SK-N-SH treated with all-trans-retinoic acid at 6 μM for 48 hours (cell line): Measurements from ENCODE around the gene SPEF1.

Experiments used
- ATAC-seq: fragments of 200-7000 bp; cut with Tn5 transposase; 3 replicates; pipeline ENCODE4 v1.9.1; 2020; ENCODE audit warnings: mild to moderate bottlenecking, moderate library complexity
- ARNTL ChIP-seq: fragments of 450-650 bp; formaldehyde crosslinking; IDR thresholded peaks from 2 replicates; pipeline ENCODE4 v1.5.0; 2020; ENCODE audit warnings: low read depth, mild to moderate bottlenecking, moderate library complexity, borderline replicate concordance
- BACH2 ChIP-seq: fragments of 250-450 bp; sonication (Bioruptor Pico); IDR thresholded peaks from 2 replicates; pipeline ENCODE4 v1.9.0; 2021; ENCODE audit warnings: mild to moderate bottlenecking, borderline replicate concordance
- CREB5 ChIP-seq: fragments of 250-450 bp; sonication (Bioruptor Pico); IDR thresholded peaks from 2 replicates; pipeline ENCODE4 v1.5.1; 2020; ENCODE audit warnings: low read depth, mild to moderate bottlenecking, moderate library complexity
- CSDC2 ChIP-seq: fragments of 250-450 bp; sonication (Bioruptor Pico); IDR thresholded peaks from 2 replicates; pipeline ENCODE4 v1.5.0; 2020; ENCODE audit warnings: mild to moderate bottlenecking, moderate library complexity
- CSRNP3 ChIP-seq: fragments of 250-450 bp; sonication (Bioruptor Pico); IDR thresholded peaks from 2 replicates; pipeline ENCODE4 v1.5.1; 2021; ENCODE audit warnings: mild to moderate bottlenecking, moderate library complexity
- ESRRG ChIP-seq: fragments of 250-450 bp; sonication (Bioruptor Pico); IDR thresholded peaks from 2 replicates; pipeline ENCODE4 v1.6.1; 2021; ENCODE audit warnings: mild to moderate bottlenecking
- GLIS3 ChIP-seq: fragments of 250-450 bp; sonication (Bioruptor Pico); IDR thresholded peaks from 2 replicates; pipeline ENCODE4 v1.5.0; 2020; ENCODE audit warnings: mild to moderate bottlenecking, moderate library complexity
- ISL1 ChIP-seq: fragments of 250-450 bp; sonication (Bioruptor Pico); IDR thresholded peaks from 2 replicates; pipeline ENCODE4 v2.1.2; 2022; ENCODE audit warnings: mild to moderate bottlenecking, moderate library complexity
- OSR1 ChIP-seq: fragments of 250-450 bp; sonication (Bioruptor Pico); IDR thresholded peaks from 2 replicates; pipeline ENCODE4 v1.8.0; 2022; ENCODE audit warnings: moderate library complexity, mild to moderate bottlenecking, inconsistent platforms
- PATZ1 ChIP-seq: fragments of 250-450 bp; sonication (Bioruptor Pico); IDR thresholded peaks from 2 replicates; pipeline ENCODE4 v1.8.0; 2020; ENCODE audit warnings: mild to moderate bottlenecking, moderate library complexity, borderline replicate concordance
- POU6F1 ChIP-seq: fragments of 250-450 bp; sonication (Bioruptor Pico); IDR thresholded peaks from 2 replicates; pipeline ENCODE4 v1.8.0; 2021; ENCODE audit warnings: low read depth, mild to moderate bottlenecking, moderate library complexity, borderline replicate concordance
- PPARA ChIP-seq: fragments of 250-450 bp; sonication (Bioruptor Pico); IDR thresholded peaks from 2 replicates; pipeline ENCODE4 v1.5.0; 2020; ENCODE audit warnings: mild to moderate bottlenecking, borderline replicate concordance
- RARB ChIP-seq: fragments of 250-450 bp; sonication (Bioruptor Pico); IDR thresholded peaks from 2 replicates; pipeline ENCODE4 v1.8.0; 2021; ENCODE audit warnings: mild to moderate bottlenecking, moderate library complexity
- SNAI2 ChIP-seq: fragments of 250-450 bp; sonication (Bioruptor Pico); IDR thresholded peaks from 2 replicates; pipeline ENCODE4 v1.5.0; 2020; ENCODE audit warnings: mild to moderate bottlenecking, moderate library complexity
- TCF4 ChIP-seq: fragments of 250-450 bp; sonication (Bioruptor Pico); IDR thresholded peaks from 2 replicates; pipeline ENCODE4 v1.8.0; 2021; ENCODE audit warnings: mild to moderate bottlenecking, moderate library complexity, borderline replicate concordance
- TOX ChIP-seq: fragments of 250-450 bp; sonication (Bioruptor Pico); IDR thresholded peaks from 2 replicates; pipeline ENCODE4 v1.8.0; 2021; ENCODE audit warnings: mild to moderate bottlenecking, moderate library complexity, borderline replicate concordance
- TSHZ2 ChIP-seq: fragments of 250-450 bp; sonication (Bioruptor Pico); IDR thresholded peaks from 2 replicates; pipeline ENCODE4 v1.5.0; 2020; ENCODE audit warnings: mild to moderate bottlenecking, moderate library complexity
- ZC3H10 ChIP-seq: fragments of 250-450 bp; sonication (Bioruptor Pico); IDR thresholded peaks from 2 replicates; pipeline ENCODE4 v1.5.1; 2021; ENCODE audit warnings: mild to moderate bottlenecking, moderate library complexity
- ZFP3 ChIP-seq: fragments of 250-450 bp; sonication (Bioruptor Pico); IDR thresholded peaks from 2 replicates; pipeline ENCODE4 v1.5.0; 2020; ENCODE audit warnings: mild to moderate bottlenecking, moderate library complexity
- ZFP30 ChIP-seq: fragments of 450-650 bp; formaldehyde crosslinking; IDR thresholded peaks from 2 replicates; pipeline ENCODE4 v1.5.0; 2022; ENCODE audit warnings: mild to moderate bottlenecking, moderate library complexity
- ZNF565 ChIP-seq: fragments of 450-650 bp; formaldehyde crosslinking; conservative IDR thresholded peaks from 2 replicates; pipeline ENCODE4 v1.5.0; 2020; ENCODE audit warnings: low read depth, mild to moderate bottlenecking, moderate library complexity
- ZNF70 ChIP-seq: fragments of 450-650 bp; formaldehyde crosslinking; IDR thresholded peaks from 2 replicates; pipeline ENCODE4 v1.5.0; 2020; ENCODE audit warnings: mild to moderate bottlenecking, moderate library complexity
- ZNF8 ChIP-seq: fragments of 450-650 bp; formaldehyde crosslinking; IDR thresholded peaks from 2 replicates; pipeline ENCODE4 v1.5.0; 2020; ENCODE audit warnings: mild to moderate bottlenecking, moderate library complexity

Gene SPEF1

GRCh38 chr20:3812259-3812681 is 31.0 kb upstream of the SPEF1 start:
- no peak for ATAC-seq
- TF ChIP-seq TOX (CRISPR knock-in tag) (no peak), ZFP3 (peak; percentile 89; the same call in 1 of the 2 replicates)

- no peak for TF ChIP-seq ZFP30 (CRISPR knock-in tag)
- peak; percentile 65 for TF ChIP-seq ISL1 (CRISPR knock-in tag)
- no peak for TF ChIP-seq CSDC2 (CRISPR knock-in tag)
- no peak for TF ChIP-seq ZNF8 (CRISPR knock-in tag)
- TF ChIP-seq GLIS3, result no peak
- peak; percentile 61; the same call in 1 of the 2 replicates for TF ChIP-seq TSHZ2 (CRISPR knock-in tag)
- no peak for TF ChIP-seq SNAI2 (CRISPR knock-in tag)
- no peak for TF ChIP-seq ESRRG (CRISPR knock-in tag)
- no peak for TF ChIP-seq BACH2 (CRISPR knock-in tag)
- no peak for TF ChIP-seq TOX (CRISPR knock-in tag)
- no peak for TF ChIP-seq ZC3H10 (CRISPR knock-in tag)
- TF ChIP-seq ARNTL (CRISPR knock-in tag), result peak; percentile 100
- peak; percentile 93 for TF ChIP-seq PATZ1 (CRISPR knock-in tag)
- peak; percentile 100 for TF ChIP-seq ZNF70 (CRISPR knock-in tag)
- TF ChIP-seq OSR1 (CRISPR knock-in tag), result no peak
- no peak for TF ChIP-seq POU6F1 (CRISPR knock-in tag)
- peak; percentile 82; the same call in 1 of the 2 replicates for TF ChIP-seq TCF4 (CRISPR knock-in tag)
- TF ChIP-seq ZFP3, result no peak
- no peak for TF ChIP-seq PPARA (CRISPR knock-in tag)
- no peak for TF ChIP-seq RARB (CRISPR knock-in tag)
- no peak for TF ChIP-seq CSRNP3 (CRISPR knock-in tag)
- TF ChIP-seq ZNF565 (CRISPR knock-in tag), result no peak
- no peak for TF ChIP-seq CREB5
- peak; percentile 65 for ATAC-seq
Observed at GRCh38 chr20:3811467-3812258, 30.4 kb upstream of the SPEF1 start.
